ENCODE measurements around the gene PDLIM5. TPM values are rescaled to one million over a fixed set of nuclear protein-coding genes. Genes with fewer than 3 reads are reported as not detected.
A peak's percentile ranks its signal among the peaks of the same experiment; 100 is the strongest.

The PDLIM5 gene
- total RNA-seq, 5 donors from 2014 or later (not counting 1 experiment from before 2014, with no cell fraction given) = 27.1 to 32.0 (median 29.6) TPM

DNA sequence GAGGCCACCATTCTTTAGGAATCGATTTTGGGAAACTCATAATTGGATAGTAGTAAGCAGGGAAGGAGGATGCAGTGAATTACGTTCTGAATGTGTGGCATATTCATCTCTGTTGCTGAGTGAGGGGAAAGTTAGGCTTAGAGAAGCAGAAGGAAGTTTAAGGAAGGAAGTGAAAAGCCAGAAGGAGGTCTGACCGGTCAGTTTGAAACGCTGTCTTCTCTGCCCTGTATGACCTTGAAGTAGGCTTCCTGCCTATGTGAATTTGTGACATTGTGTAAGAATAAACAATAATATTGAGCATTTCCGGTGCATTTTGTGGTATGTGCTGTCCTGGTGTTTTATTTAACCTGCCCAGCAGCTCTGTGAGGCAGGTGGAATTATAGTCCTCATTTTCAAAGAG is 67.3 kb downstream of the PDLIM5 start:
- no peak overlapping the region for H3K27ac ChIP-seq (ENCODE audit: low read length)
- H3K9me3 ChIP-seq = no peaks in the 10 kb centered on the region
- CTCF ChIA-PET = no interaction called here
- ATAC-seq (replicated peaks in 1 of 4) = no peak
- peaks cover 15 to 29% (median 17%) of the 10 kb centered on the region in 3 donors for H3K4me1 Mint-ChIP-seq
- peaks cover 8% of the 10 kb centered on the region for H3K36me3 Mint-ChIP-seq
- no peak overlapping the region for H3K4me3 ChIP-seq (ENCODE audit: control insufficient read depth in 1 of 2, extremely low read depth in 1 of 2, low read length in 1 of 2)
- H3K4me3 Mint-ChIP-seq = no peak overlapping the region
- WGBS (ENCODE audit: insufficient coverage) = 43% methylated on average over 3 of the region's 5 CpGs
- no peak for DNase-seq
- POLR2A ChIA-PET = no interaction called here
- H3K9me3 Mint-ChIP-seq = no peaks in the 10 kb centered on the region
- no peaks in the 10 kb centered on the region for H3K27me3 Mint-ChIP-seq
- H3K36me3 ChIP-seq (ENCODE audit: control insufficient read depth in 2 of 2, extremely low read depth in 1 of 2, insufficient read depth in 1 of 2, low read length in 1 of 2) = no peaks in the 10 kb centered on the region
- H3K4me1 ChIP-seq (ENCODE audit: control insufficient read depth in 1 of 2, extremely low read depth in 1 of 2, insufficient read depth in 2 of 2, low read length in 2 of 2) = peaks cover 0 to 3% of the 10 kb centered on the region in 2 experiments
- H3K27me3 ChIP-seq (replicated peaks in 1 of 2; ENCODE audit: control insufficient read depth in 2 of 2, extremely low read depth in 1 of 2, insufficient read depth in 2 of 2, low read length in 1 of 2) = no peaks in the 10 kb centered on the region
- no peak overlapping the region for H3K27ac Mint-ChIP-seq

DNA sequence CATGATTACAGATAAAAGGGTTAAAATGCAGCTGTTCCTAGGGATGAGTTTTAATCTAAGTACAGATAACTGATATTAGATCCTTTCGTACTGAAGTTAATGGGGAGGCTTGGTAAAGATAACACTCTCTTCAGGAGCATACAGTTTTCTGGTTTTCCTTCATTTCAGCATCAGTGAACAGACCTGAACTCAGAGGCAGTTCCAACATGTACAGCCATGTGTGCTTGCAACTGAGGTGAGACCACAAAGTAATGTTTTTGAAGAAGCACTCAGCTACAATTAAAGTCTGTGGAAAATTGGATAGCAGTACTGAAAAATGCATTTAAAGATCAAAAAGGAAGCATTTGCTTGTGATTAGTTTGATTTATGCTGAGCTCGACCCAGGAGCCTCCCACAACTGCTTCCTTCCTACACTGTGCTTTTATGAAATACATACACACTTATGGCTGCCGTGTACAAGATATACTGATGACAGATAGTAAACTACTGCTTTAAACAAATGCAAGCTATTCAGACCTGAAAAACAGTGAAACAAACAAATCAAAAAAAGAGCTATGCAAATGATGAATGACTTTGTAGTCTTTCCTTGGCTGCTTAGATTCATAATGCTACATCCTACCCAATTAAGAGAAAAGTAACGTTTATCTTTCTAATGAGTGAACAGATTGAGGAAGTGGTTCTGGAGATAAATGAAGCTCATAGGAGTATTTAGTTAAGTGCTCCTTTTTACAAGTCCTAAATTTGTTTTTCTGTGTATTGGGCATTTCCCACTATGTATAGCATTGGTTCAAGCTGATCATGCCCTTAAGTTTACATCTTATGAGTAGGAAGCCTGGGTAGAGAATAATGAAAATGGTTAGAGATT is 68.4 kb downstream of the PDLIM5 start:
- Histone ChIP-seq H3K4me1 (ENCODE audit: control insufficient read depth in 1 of 2, extremely low read depth in 1 of 2, insufficient read depth in 2 of 2, low read length in 2 of 2) (peaks cover 0 to 3% of the 10 kb centered on the region in 2 experiments), H3K27me3 (replicated peaks in 1 of 2; ENCODE audit: control insufficient read depth in 2 of 2, extremely low read depth in 1 of 2, insufficient read depth in 2 of 2, low read length in 1 of 2) (no peaks in the 10 kb centered on the region), H3K4me3 (ENCODE audit: control insufficient read depth in 1 of 2, extremely low read depth in 1 of 2, low read length in 1 of 2) (no peak overlapping the region), H3K36me3 (ENCODE audit: control insufficient read depth in 2 of 2, extremely low read depth in 1 of 2, insufficient read depth in 1 of 2, low read length in 1 of 2) (no peaks in the 10 kb centered on the region), H3K27ac (ENCODE audit: low read length) (no peak overlapping the region), H3K9me3 (no peaks in the 10 kb centered on the region)
- POLR2A ChIA-PET = no interaction called here
- Mint-ChIP-seq H3K9me3 (no peaks in the 10 kb centered on the region), H3K4me1 (peaks cover 15 to 29% (median 17%) of the 10 kb centered on the region in 3 donors), H3K36me3 (peaks cover 12% of the 10 kb centered on the region), H3K27me3 (no peaks in the 10 kb centered on the region), H3K27ac (no peak overlapping the region), H3K4me3 (peak overlapping the region in 1 of 3 donors; percentile 6)
- CTCF ChIA-PET = interaction anchor here (0.6 to 0.7 kb wide), 2 partner anchors 114 to 141 kb away, joined by 3 read pairs; no protein-coding TSS in a partner anchor
- ATAC-seq (replicated peaks in 1 of 4) (no peak), DNase-seq (no peak)
- WGBS (ENCODE audit: insufficient coverage) = no CpG with 5 or more reads among the region's 4 CpGs

- POLR2A ChIA-PET = no interaction called here
- H3K36me3 ChIP-seq (ENCODE audit: control insufficient read depth in 2 of 2, extremely low read depth in 1 of 2, insufficient read depth in 1 of 2, low read length in 1 of 2) = no peaks in the 10 kb centered on the region
- peaks cover 0 to 3% of the 10 kb centered on the region in 2 experiments for H3K4me1 ChIP-seq (ENCODE audit: control insufficient read depth in 1 of 2, extremely low read depth in 1 of 2, insufficient read depth in 2 of 2, low read length in 2 of 2)
- Mint-ChIP-seq H3K36me3 (peaks cover 25% of the 10 kb centered on the region), H3K4me1 (peaks cover 15 to 21% (median 17%) of the 10 kb centered on the region in 3 donors), H3K9me3 (no peaks in the 10 kb centered on the region), H3K27me3 (no peaks in the 10 kb centered on the region), H3K27ac (no peak overlapping the region), H3K4me3 (no peak overlapping the region)
- no peaks in the 10 kb centered on the region for H3K27me3 ChIP-seq (replicated peaks in 1 of 2; ENCODE audit: control insufficient read depth in 2 of 2, extremely low read depth in 1 of 2, insufficient read depth in 2 of 2, low read length in 1 of 2)
- no peak overlapping the region for H3K27ac ChIP-seq (ENCODE audit: low read length)
- CTCF ChIA-PET = no interaction called here
- DNase-seq = no peak
- no peaks in the 10 kb centered on the region for H3K9me3 ChIP-seq
- ATAC-seq (replicated peaks in 1 of 4) = no peak
- no peak overlapping the region for H3K4me3 ChIP-seq (ENCODE audit: control insufficient read depth in 1 of 2, extremely low read depth in 1 of 2, low read length in 1 of 2)
Measured at GRCh38 chr4:94523033-94523580, 71.4 kb downstream of the PDLIM5 start.

GRCh38 chr4:94523617-94524016 is 71.9 kb downstream of the PDLIM5 start:
- WGBS (ENCODE audit: insufficient coverage) = 92% methylated on average over 2 of the region's 3 CpGs
- no peaks in the 10 kb centered on the region for H3K9me3 ChIP-seq
- Mint-ChIP-seq H3K4me1 (peaks cover 15 to 19% (median 17%) of the 10 kb centered on the region in 3 donors), H3K36me3 (peaks cover 29% of the 10 kb centered on the region), H3K4me3 (no peak overlapping the region), H3K27me3 (no peaks in the 10 kb centered on the region), H3K27ac (no peak overlapping the region), H3K9me3 (no peaks in the 10 kb centered on the region)
- POLR2A ChIA-PET = interaction anchor here in 1 of 2 donors (0.7 kb wide), 1 partner anchor 58 kb away, joined by 5 read pairs; no protein-coding TSS in a partner anchor
- no peak overlapping the region for H3K4me3 ChIP-seq (ENCODE audit: control insufficient read depth in 1 of 2, extremely low read depth in 1 of 2, low read length in 1 of 2)
- H3K36me3 ChIP-seq (ENCODE audit: control insufficient read depth in 2 of 2, extremely low read depth in 1 of 2, insufficient read depth in 1 of 2, low read length in 1 of 2) = no peaks in the 10 kb centered on the region
- no peaks in the 10 kb centered on the region for H3K27me3 ChIP-seq (replicated peaks in 1 of 2; ENCODE audit: control insufficient read depth in 2 of 2, extremely low read depth in 1 of 2, insufficient read depth in 2 of 2, low read length in 1 of 2)
- CTCF ChIA-PET = no interaction called here
- H3K4me1 ChIP-seq (ENCODE audit: control insufficient read depth in 1 of 2, extremely low read depth in 1 of 2, insufficient read depth in 2 of 2, low read length in 2 of 2) = peaks cover 0 to 3% of the 10 kb centered on the region in 2 experiments
- DNase-seq = no peak
- ATAC-seq (replicated peaks in 1 of 4) = no peak
- H3K27ac ChIP-seq (ENCODE audit: low read length) = no peak overlapping the region

GRCh38 chr4:94525993-94526728 is 74.4 kb downstream of the PDLIM5 start:
- H3K9me3 ChIP-seq = no peaks in the 10 kb centered on the region
- H3K9me3 Mint-ChIP-seq = no peaks in the 10 kb centered on the region
- DNase-seq = no peak
- ATAC-seq (replicated peaks in 1 of 4) = no peak
- H3K4me3 ChIP-seq (ENCODE audit: control insufficient read depth in 1 of 2, extremely low read depth in 1 of 2, low read length in 1 of 2) = no peak overlapping the region
- H3K27me3 Mint-ChIP-seq = no peaks in the 10 kb centered on the region
- H3K4me1 ChIP-seq (ENCODE audit: control insufficient read depth in 1 of 2, extremely low read depth in 1 of 2, insufficient read depth in 2 of 2, low read length in 2 of 2) = no peaks in the 10 kb centered on the region
- WGBS (ENCODE audit: insufficient coverage) = no CpG with 5 or more reads among the region's 3 CpGs
- H3K4me1 Mint-ChIP-seq = no peaks in the 10 kb centered on the region
- no peaks in the 10 kb centered on the region for H3K27me3 ChIP-seq (replicated peaks in 1 of 2; ENCODE audit: control insufficient read depth in 2 of 2, extremely low read depth in 1 of 2, insufficient read depth in 2 of 2, low read length in 1 of 2)
- CTCF ChIA-PET = interaction anchor here in 1 of 2 donors (0.8 kb wide), 1 partner anchor 119 kb away, joined by 3 read pairs; no protein-coding TSS in a partner anchor
- H3K27ac Mint-ChIP-seq = no peak overlapping the region
- POLR2A ChIA-PET = interaction anchor here in 1 of 2 donors (0.6 kb wide), 1 partner anchor 23 kb away, joined by 5 read pairs; no protein-coding TSS in a partner anchor
- peaks cover 37% of the 10 kb centered on the region for H3K36me3 Mint-ChIP-seq
- no peaks in the 10 kb centered on the region for H3K36me3 ChIP-seq (ENCODE audit: control insufficient read depth in 2 of 2, extremely low read depth in 1 of 2, insufficient read depth in 1 of 2, low read length in 1 of 2)
- no peak overlapping the region for H3K4me3 Mint-ChIP-seq
- H3K27ac ChIP-seq (ENCODE audit: low read length) = no peak overlapping the region

- H3K36me3 Mint-ChIP-seq = peaks cover 37% of the 10 kb centered on the region
- 91% methylated on average over 3 of the region's 3 CpGs for WGBS (ENCODE audit: insufficient coverage)
- Histone ChIP-seq H3K4me3 (ENCODE audit: control insufficient read depth in 1 of 2, extremely low read depth in 1 of 2, low read length in 1 of 2) (no peak overlapping the region), H3K9me3 (no peaks in the 10 kb centered on the region), H3K4me1 (ENCODE audit: control insufficient read depth in 1 of 2, extremely low read depth in 1 of 2, insufficient read depth in 2 of 2, low read length in 2 of 2) (no peaks in the 10 kb centered on the region), H3K27me3 (replicated peaks in 1 of 2; ENCODE audit: control insufficient read depth in 2 of 2, extremely low read depth in 1 of 2, insufficient read depth in 2 of 2, low read length in 1 of 2) (no peaks in the 10 kb centered on the region), H3K27ac (ENCODE audit: low read length) (no peak overlapping the region), H3K36me3 (ENCODE audit: control insufficient read depth in 2 of 2, extremely low read depth in 1 of 2, insufficient read depth in 1 of 2, low read length in 1 of 2) (no peaks in the 10 kb centered on the region)
- H3K27me3 Mint-ChIP-seq = no peaks in the 10 kb centered on the region
- ATAC-seq (replicated peaks in 1 of 4) (no peak), DNase-seq (no peak)
- peaks cover 0 to 1% (median 0%) of the 10 kb centered on the region in 3 donors for H3K4me1 Mint-ChIP-seq
- CTCF ChIA-PET = no interaction called here
- H3K4me3 Mint-ChIP-seq = no peak overlapping the region
- POLR2A ChIA-PET = no interaction called here
- H3K9me3 Mint-ChIP-seq = no peaks in the 10 kb centered on the region
- no peak overlapping the region for H3K27ac Mint-ChIP-seq
Measured at GRCh38 chr4:94527556-94528233, 76.0 kb downstream of the PDLIM5 start.
